CMK (cell line): ENCODE results near the gene CLTRN.
"Not testable (repeated sequence)": the region's sequence is repeated elsewhere in the genome, so short reads cannot be mapped to it uniquely, and the experiment has no call there.

Experiments
- DNase-seq: peaks from one replicate; pipeline ENCODE4 v3.0.0-alpha.2; 2010; ENCODE audit warnings: low read depth

Gene CLTRN

DNA sequence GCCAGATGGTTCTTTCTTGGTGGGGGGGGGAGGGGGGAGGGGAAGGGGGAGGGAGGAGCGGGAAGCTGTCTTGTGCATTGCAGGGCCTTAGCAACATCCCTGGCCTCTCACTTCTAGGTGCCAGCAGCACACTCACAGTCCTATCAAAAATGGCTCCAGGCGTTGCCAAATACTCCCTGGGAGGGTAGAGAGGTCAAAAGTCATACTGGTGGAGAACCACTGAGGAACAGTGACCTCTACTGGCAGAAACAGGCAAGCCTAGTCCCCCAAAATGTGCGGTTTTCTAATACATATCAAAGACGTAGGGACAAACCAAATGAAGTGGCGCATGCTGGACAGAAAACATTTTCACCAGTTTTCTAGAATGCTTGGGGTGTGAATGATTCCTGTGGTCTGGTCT lies 17.1 kb downstream of the CLTRN start:
- DNase-seq = not testable (repeated sequence)

DNA sequence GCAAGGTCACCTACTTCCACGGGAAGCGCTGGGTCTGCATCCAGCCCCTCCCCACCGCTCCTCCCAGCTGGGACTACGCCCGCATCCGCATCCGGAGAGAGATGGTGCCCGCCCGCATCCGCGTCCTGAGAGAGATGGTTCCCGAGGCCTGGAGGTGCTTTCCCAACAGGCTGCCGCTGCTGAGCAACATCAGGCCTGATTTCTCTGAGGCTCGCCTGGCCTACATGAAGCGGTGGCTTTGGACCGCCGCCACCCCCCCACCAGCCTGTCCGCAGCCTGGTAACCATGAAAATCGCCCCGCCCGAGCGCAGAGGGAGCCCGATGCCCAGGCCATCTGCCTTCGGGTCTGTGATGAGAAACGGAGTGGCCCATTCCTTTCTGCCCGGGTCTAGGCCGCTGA lies 18.1 kb downstream of the CLTRN start:
- no peak for DNase-seq

DNA sequence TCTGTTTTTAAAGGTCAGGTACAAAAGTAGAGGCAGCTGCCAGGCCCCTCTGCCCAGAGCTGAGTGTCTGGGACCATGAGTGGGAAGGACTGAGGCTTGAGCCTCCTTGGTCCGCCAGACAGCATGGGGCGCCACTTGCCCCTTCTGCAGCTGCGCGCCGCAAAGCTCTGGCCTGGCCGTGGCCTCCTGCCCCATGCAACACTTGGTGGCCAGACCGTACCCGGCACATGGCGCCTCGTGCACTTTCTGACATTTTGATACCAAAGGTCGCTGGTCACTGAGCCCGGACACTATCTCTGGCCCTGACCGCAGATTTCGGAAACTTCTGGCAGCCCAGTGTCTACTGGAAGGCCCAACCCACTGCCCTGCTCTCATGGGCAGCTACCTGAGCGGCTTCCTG lies 18.6 kb downstream of the CLTRN start:
- no peak for DNase-seq

- DNase-seq = no peak
Observed at GRCh38 chrX:15645266-15645665, 19.3 kb downstream of the CLTRN start.

GRCh38 chrX:15644560-15644872 lies 20.1 kb downstream of the CLTRN start:
- no peak for DNase-seq

DNA sequence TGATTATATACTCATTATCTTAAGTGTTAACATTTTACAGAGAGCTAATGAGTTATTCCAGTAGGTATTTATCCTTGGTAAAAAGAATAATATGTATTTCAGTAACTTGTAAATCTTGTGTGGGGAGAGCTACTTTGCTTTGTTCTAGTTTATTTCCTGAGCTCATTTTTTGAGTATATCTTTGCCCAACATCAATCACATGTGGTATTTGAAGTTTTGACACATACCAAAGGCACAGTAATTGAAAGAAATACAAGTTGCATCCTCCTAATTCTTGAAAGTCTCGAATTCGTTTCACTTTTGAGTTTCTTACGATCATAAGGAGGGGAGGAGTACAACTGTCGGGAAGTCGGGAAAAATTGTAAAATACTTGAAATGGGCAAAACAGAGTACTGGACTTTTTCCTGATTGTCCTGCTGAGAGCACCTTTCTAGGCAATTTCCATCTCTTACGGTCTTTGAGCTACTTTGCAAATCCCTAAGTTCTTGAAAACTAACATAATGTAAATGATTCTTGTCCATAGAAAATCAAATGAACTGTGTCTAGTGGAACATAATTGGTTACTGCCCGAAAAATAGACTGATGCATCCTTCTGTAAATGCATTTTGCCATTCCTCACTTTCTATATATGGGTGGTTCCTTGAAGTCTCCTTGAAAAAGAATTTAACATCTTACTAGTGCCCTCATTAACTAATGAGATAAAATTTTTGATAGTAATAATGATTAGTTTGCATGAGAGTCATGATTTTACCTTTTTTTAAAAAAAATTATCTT lies 20.6 kb downstream of the CLTRN start:
- DNase-seq = no peak

DNA sequence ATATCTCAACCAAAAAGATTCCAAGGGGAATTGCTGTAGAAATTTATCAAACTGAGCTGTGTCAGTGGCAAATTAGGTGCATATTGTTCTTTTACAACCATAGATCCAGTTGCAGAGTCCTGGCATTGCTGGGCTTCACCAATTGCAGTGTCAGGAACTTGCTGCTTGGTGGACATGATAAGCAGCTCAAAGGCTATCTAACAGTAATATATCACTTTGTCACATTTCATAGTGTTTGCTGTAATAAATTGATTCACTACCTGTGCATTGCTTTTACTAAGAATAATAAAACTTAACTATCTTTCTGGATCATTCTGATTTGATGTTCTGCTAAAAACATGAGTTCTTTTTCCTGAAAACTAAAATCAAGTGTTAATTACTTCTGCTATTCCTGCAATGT lies 33.0 kb downstream of the CLTRN start:
- no peak for DNase-seq

DNA sequence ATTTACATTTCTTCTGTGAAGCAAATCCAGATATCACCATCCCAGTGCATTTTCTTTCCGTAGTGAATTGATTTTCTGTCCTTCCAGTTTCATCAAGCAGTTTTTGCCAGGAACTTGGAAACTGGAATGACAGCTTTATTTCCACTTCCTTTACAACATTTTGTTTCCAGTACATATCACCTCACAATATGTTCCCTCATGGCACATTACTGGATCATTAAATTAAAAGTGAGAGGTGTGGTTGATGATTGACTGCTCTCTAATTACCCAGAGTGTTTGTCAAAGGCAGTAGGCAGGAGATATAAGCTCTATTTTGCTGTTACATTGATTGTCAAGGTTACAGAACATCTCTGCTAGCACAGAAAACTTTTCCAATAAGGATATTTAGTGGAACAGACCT lies 41.6 kb downstream of the CLTRN start:
- no peak for DNase-seq

DNA sequence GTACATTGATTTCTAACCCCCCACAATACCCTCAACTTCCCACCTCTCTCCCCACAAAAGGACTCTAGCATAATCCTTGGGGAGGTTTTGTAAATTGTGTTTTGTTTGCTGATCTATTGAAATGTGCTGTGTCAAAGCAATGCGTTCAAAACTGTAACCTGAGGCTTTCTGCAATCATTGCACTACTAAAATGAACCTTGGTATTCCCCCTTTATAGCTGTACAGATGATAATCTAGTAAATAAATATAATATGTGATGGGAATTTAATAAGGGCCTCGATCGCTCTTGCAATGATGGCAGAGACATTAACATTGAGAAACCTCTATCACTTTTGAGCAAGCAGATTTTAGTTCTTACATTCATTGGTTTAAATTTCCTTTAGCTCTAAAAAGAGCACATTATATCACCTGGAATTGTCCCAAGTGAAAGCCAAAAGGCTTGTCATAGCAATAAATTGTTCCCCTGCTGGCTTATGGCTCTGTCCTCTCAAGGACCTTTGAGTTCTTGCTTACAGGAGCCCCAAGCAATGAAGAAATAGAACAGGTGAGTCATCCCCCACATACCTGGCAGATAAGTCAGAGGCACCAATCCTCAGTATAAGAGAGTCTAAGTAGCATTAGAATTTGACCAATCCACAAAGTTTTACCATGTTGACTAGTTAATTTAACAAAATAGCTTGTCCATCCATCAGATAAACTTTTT lies 45.4 kb downstream of the CLTRN start:
- no peak for DNase-seq

GRCh38 chrX:15617111-15617510 lies 47.5 kb downstream of the CLTRN start:
- DNase-seq = no peak

GRCh38 chrX:15616531-15616930 lies 48.1 kb downstream of the CLTRN start:
- no peak for DNase-seq

- DNase-seq = no peak
Observed at GRCh38 chrX:15607067-15607466, 57.5 kb downstream of the CLTRN start.

GRCh38 chrX:15606136-15606535 lies 58.5 kb downstream of the CLTRN start:
- DNase-seq = no peak

GRCh38 chrX:15605226-15605625 lies 59.4 kb downstream of the CLTRN start:
- no peak for DNase-seq

DNA sequence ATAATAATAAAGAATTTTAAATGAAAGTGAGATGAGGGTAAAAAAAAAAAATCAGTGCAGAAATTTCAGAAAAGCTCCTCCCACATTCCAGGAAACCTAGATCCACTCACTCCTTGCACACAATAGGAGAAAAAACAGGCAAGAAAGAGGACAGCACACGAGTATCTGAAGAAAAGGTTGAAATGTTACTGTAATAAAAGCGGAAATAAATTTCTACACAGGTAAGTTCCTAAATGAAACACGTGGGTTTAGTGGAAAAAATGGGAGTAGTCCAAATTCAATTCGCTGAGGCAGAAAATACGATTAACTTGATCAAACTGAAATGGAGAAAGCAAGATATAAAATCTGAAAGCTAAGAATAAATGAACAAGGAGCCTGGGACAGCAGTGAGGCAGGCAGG lies 61.8 kb downstream of the CLTRN start:
- DNase-seq = no peak

DNA sequence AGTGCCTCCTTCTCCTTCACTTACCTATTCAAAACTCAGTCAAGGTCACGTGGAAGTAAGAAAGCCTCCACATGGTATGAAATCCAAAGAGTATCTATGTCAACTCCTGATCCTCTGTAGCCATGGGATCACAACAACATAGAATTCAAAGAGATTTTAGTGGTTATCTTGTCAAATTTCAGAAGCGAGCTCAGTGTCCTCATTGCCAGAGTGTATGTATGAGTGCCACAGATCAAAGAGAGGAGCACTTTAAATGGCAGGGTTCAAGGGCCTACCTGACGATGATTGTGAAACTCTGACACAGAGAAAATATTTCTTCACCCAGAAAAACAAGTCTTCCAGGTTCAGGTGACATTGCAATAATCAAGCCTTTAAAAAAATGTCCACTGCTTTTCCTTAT lies 62.7 kb downstream of the CLTRN start:
- no peak for DNase-seq

DNA sequence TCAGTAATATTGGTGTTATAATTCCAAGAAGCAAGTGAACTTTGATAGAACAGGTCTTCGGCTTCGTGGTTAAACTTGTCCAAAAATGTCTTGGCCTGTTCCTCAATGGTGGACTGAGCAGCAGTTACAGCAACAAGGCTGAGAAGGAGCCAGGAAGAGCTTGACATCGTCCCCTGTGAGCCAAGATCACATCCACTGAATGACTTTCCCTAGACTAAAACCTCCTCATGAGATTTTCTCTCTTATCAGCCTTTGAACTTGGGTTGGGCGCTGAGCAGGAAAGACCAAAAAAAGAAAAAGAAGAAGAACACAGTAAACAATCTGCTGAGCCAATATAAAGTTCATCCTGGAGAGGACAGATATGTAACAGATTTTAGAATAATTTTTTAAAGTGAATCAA lies 63.9 kb downstream of the CLTRN start, which contains the start of gene ACE2:
Gene ACE2 (minus strand): TSS at position 216 of the 400 bp plus-strand sequence. CDS start 49 bp downstream, at position 167.
- no peak for DNase-seq

- DNase-seq = no peak
Observed at GRCh38 chrX:15600049-15600448, 64.6 kb downstream of the CLTRN start.

- DNase-seq = no peak
Observed at GRCh38 chrX:15599461-15599860, 65.1 kb downstream of the CLTRN start.

GRCh38 chrX:15598026-15598425 lies 66.6 kb downstream of the CLTRN start:
- DNase-seq = no peak

- DNase-seq = no peak
Observed at GRCh38 chrX:15594371-15594770, 70.2 kb downstream of the CLTRN start.

- no peak for DNase-seq
Observed at GRCh38 chrX:15579778-15580747, 84.5 kb downstream of the CLTRN start.
